Calu3 (cell line): ENCODE results near the gene ST6GALNAC3. TPM values are rescaled to one million over a fixed set of nuclear protein-coding genes. Genes with fewer than 3 reads are reported as not detected.
"Not testable (repeated sequence)": the region's sequence is repeated elsewhere in the genome, so short reads cannot be mapped to it uniquely, and the experiment has no call there.

Experiments
- BruUV-seq: library from RNA; stranded (reverse); fragments of 400-500 nt; replicated peaks from 2 replicates; lab custom pipeline; 2021; lab: Mats Ljungman, UMichigan
- CTCF ChIA-PET: fragments of 300-600 bp; sonication (Branson Sonifier 250); formaldehyde crosslinking; loops from one replicate; lab custom pipeline; 2022; ENCODE audit warnings: antibody characterized with exemption; lab: Charles Lee
- DNase-seq: peaks from one replicate; pipeline ENCODE4 v3.0.0; 2022
- H3K27ac Mint-ChIP-seq: one replicate; pipeline ENCODE4 v1.8.0; 2022; ENCODE audit warnings: mixed read lengths; ENCODE audit not compliant: unreplicated experiment
- H3K27me3 Mint-ChIP-seq: one replicate; pipeline ENCODE4 v1.8.0; 2022; ENCODE audit warnings: mixed read lengths; ENCODE audit not compliant: unreplicated experiment
- H3K36me3 Mint-ChIP-seq: one replicate; pipeline ENCODE4 v1.8.0; 2022; ENCODE audit warnings: mild to moderate bottlenecking, moderate library complexity, mixed read lengths; ENCODE audit not compliant: insufficient read depth, unreplicated experiment
- H3K4me1 Mint-ChIP-seq: one replicate; pipeline ENCODE4 v1.8.0; 2022; ENCODE audit warnings: mild to moderate bottlenecking, low read depth, mixed read lengths; ENCODE audit not compliant: unreplicated experiment
- H3K4me3 Mint-ChIP-seq: one replicate; pipeline ENCODE4 v1.8.0; 2022; ENCODE audit warnings: mild to moderate bottlenecking, low read depth, moderate library complexity, mixed read lengths; ENCODE audit not compliant: unreplicated experiment
- H3K9me3 Mint-ChIP-seq: one replicate; pipeline ENCODE4 v1.8.0; 2022; ENCODE audit warnings: low read depth, mixed read lengths; ENCODE audit not compliant: unreplicated experiment
- CTCF ChIP-seq: fragments of 200-600 bp; IDR thresholded peaks from one replicate; pipeline ENCODE4 v1.8.0; 2022; ENCODE audit warnings: antibody characterized with exemption; ENCODE audit not compliant: unreplicated experiment
- intact Hi-C: fragments of 100-400 bp; cut with micrococcal nuclease; formaldehyde crosslinking; loops from one replicate; pipeline ENCODE4 v1.10.0; 2022; ENCODE audit not compliant: unreplicated experiment
- total RNA-seq: library from RNA; stranded (reverse); gene quantifications from 2 replicates; pipeline ENCODE4 v1.2.3, GENCODE V29; 2022

Gene ST6GALNAC3
- total RNA-seq, 1 experiment from 2014 or later = 0.87 TPM

- DNase-seq = no peak
- intact Hi-C loops = no loop called here
- CTCF ChIA-PET = no interaction called here
- Mint-ChIP-seq H3K36me3 (no peaks in the 10 kb centered on the region), H3K27me3 (no peaks in the 10 kb centered on the region), H3K27ac (no peak overlapping the region), H3K4me3 (no peak overlapping the region), H3K9me3 (peaks cover 3% of the 10 kb centered on the region), H3K4me1 (no peaks in the 10 kb centered on the region)
- BruUV-seq = no TSS peak
- TF ChIP-seq CTCF = no peak
These were observed 18.3 kb downstream of the ST6GALNAC3 start for GRCh38 chr1:76092812-76093211.

- no peaks in the 10 kb centered on the region for H3K36me3 Mint-ChIP-seq
- no peak overlapping the region for H3K4me3 Mint-ChIP-seq
- no TSS peak for BruUV-seq
- intact Hi-C loops = no loop called here
- no peaks in the 10 kb centered on the region for H3K27me3 Mint-ChIP-seq
- CTCF ChIA-PET = no interaction called here
- H3K9me3 Mint-ChIP-seq = peaks cover 3% of the 10 kb centered on the region
- no peak for DNase-seq
- H3K27ac Mint-ChIP-seq = no peak overlapping the region
- no peak for TF ChIP-seq CTCF
- no peaks in the 10 kb centered on the region for H3K4me1 Mint-ChIP-seq
These were observed 19.2 kb downstream of the ST6GALNAC3 start for GRCh38 chr1:76093522-76094312.

- no peaks in the 10 kb centered on the region for H3K27me3 Mint-ChIP-seq
- peaks cover 4% of the 10 kb centered on the region for H3K9me3 Mint-ChIP-seq
- H3K36me3 Mint-ChIP-seq = no peaks in the 10 kb centered on the region
- TF ChIP-seq CTCF = no peak
- no peak overlapping the region for H3K27ac Mint-ChIP-seq
- BruUV-seq = no TSS peak
- H3K4me3 Mint-ChIP-seq = no peak overlapping the region
- CTCF ChIA-PET = no interaction called here
- DNase-seq = no peak
- H3K4me1 Mint-ChIP-seq = no peaks in the 10 kb centered on the region
- intact Hi-C loops = no loop called here
These were observed 21.3 kb downstream of the ST6GALNAC3 start for GRCh38 chr1:76095802-76096201.

- DNase-seq, intact Hi-C loops, BruUV-seq, H3K9me3 Mint-ChIP-seq, H3K36me3 Mint-ChIP-seq, H3K4me3 Mint-ChIP-seq, H3K4me1 Mint-ChIP-seq, CTCF ChIA-PET, H3K27me3 Mint-ChIP-seq, H3K27ac Mint-ChIP-seq: not testable (repeated sequence)
These were observed 22.5 kb downstream of the ST6GALNAC3 start for GRCh38 chr1:76097064-76097463.

GRCh38 chr1:76098845-76099244 lies 24.3 kb downstream of the ST6GALNAC3 start:
- CTCF ChIA-PET = no interaction called here
- Mint-ChIP-seq H3K36me3 (no peaks in the 10 kb centered on the region), H3K27me3 (no peaks in the 10 kb centered on the region), H3K27ac (no peak overlapping the region), H3K4me3 (no peak overlapping the region), H3K9me3 (peaks cover 4% of the 10 kb centered on the region), H3K4me1 (no peaks in the 10 kb centered on the region)
- intact Hi-C loops = no loop called here
- no peak for TF ChIP-seq CTCF
- BruUV-seq = no TSS peak
- no peak for DNase-seq
